GM19043 (cell line): Measurements from ENCODE around the gene ITPR2.

Experiments used
- ATAC-seq: cut with Tn5 transposase; IDR thresholded peaks from one replicate; pipeline ENCODE4 v1.9.1; 2021; ENCODE audit warnings: low read depth; ENCODE audit not compliant: unreplicated experiment

Gene ITPR2

GRCh38 chr12:26735249-26735639, 97.8 kb downstream of the ITPR2 start:
- no peak for ATAC-seq

- ATAC-seq: no peak
Measured at GRCh38 chr12:26734510-26735248, 98.3 kb downstream of the ITPR2 start.

GRCh38 chr12:26732005-26732908, 100.7 kb downstream of the ITPR2 start:
- ATAC-seq: peak; percentile 68

- no peak for ATAC-seq
Measured at GRCh38 chr12:26730481-26731350, 102.3 kb downstream of the ITPR2 start.

- ATAC-seq: peak; percentile 36
Measured at GRCh38 chr12:26729137-26729671, 103.8 kb downstream of the ITPR2 start.

GRCh38 chr12:26728205-26729050, 104.6 kb downstream of the ITPR2 start:
- peak; percentile 31 for ATAC-seq

GRCh38 chr12:26727482-26728204, 105.4 kb downstream of the ITPR2 start:
- no peak for ATAC-seq

- no peak for ATAC-seq
Measured at GRCh38 chr12:26726956-26727355, 106.0 kb downstream of the ITPR2 start.

- ATAC-seq: no peak
Measured at GRCh38 chr12:26725276-26725916, 107.6 kb downstream of the ITPR2 start.

- no peak for ATAC-seq
Measured at GRCh38 chr12:26724309-26724702, 108.7 kb downstream of the ITPR2 start.

GRCh38 chr12:26723379-26724308, 109.3 kb downstream of the ITPR2 start:
- ATAC-seq: no peak

- no peak for ATAC-seq
Measured at GRCh38 chr12:26721800-26722199, 111.2 kb downstream of the ITPR2 start.

- ATAC-seq: no peak
Measured at GRCh38 chr12:26719852-26720251, 113.1 kb downstream of the ITPR2 start.

- ATAC-seq: no peak
Measured at GRCh38 chr12:26717757-26718156, 115.2 kb downstream of the ITPR2 start.

GRCh38 chr12:26715232-26715631, 117.8 kb downstream of the ITPR2 start:
- ATAC-seq: no peak

- ATAC-seq: peak; percentile 69
Measured at GRCh38 chr12:26713885-26714383, 119.1 kb downstream of the ITPR2 start.

GRCh38 chr12:26712892-26713291, 120.1 kb downstream of the ITPR2 start:
- no peak for ATAC-seq
